Ectodermal cell (in vitro differentiated cells): ENCODE data around the gene GORASP1.

ENCODE experiments used
- H3K27ac ChIP-seq: 2 replicates; pipeline ENCODE4 v1.7.0; 2013; ENCODE audit warnings: mild to moderate bottlenecking, low read depth, low read length; ENCODE audit not compliant: insufficient read depth, poor library complexity, severe bottlenecking
- H3K27me3 ChIP-seq: 2 replicates; pipeline ENCODE4 v1.7.0; 2013; ENCODE audit warnings: mild to moderate bottlenecking, low read length; ENCODE audit not compliant: insufficient read depth, control insufficient read depth, poor library complexity, severe bottlenecking
- H3K36me3 ChIP-seq: one replicate; pipeline ENCODE4 v1.7.0; 2013; ENCODE audit warnings: low read length; ENCODE audit not compliant: control insufficient read depth, insufficient read depth
- H3K4me1 ChIP-seq: one replicate; pipeline ENCODE4 v1.7.0; 2013; ENCODE audit warnings: low read length; ENCODE audit not compliant: control insufficient read depth, insufficient read depth
- H3K4me3 ChIP-seq: 2 replicates; pipeline ENCODE4 v1.7.0; 2013; ENCODE audit warnings: low read depth, low read length, control low read depth; ENCODE audit not compliant: insufficient read depth
- H3K9me3 ChIP-seq: 2 replicates; pipeline ENCODE4 v1.7.0; 2013; ENCODE audit warnings: mild to moderate bottlenecking, low read length, moderate library complexity; ENCODE audit not compliant: control insufficient read depth

Gene GORASP1

GRCh38 chr3:39050029-39050428 is 57.4 kb downstream of the GORASP1 start:
- Histone ChIP-seq H3K4me1 (peaks cover 6% of the 10 kb centered on the region), H3K27me3 (no peaks in the 10 kb centered on the region), H3K9me3 (no peaks in the 10 kb centered on the region), H3K27ac (no peak overlapping the region), H3K36me3 (no peaks in the 10 kb centered on the region), H3K4me3 (no peak overlapping the region)
